Posterior vena cava (tissue), 2 donors: ENCODE measurements around the gene ANKS3. TPM values are rescaled to one million over a fixed set of nuclear protein-coding genes. Genes with fewer than 3 reads are reported as not detected.
"Not testable (repeated sequence)": the region's sequence is repeated elsewhere in the genome, so short reads cannot be mapped to it uniquely, and the experiment has no call there.

ENCODE experiments used
- DNase-seq: peaks from one replicate; pipeline ENCODE4 v3.0.0-alpha.2; 2020; ENCODE audit warnings: low spot score
- intact Hi-C, 2 donors: fragments of 100-400 bp; cut with DNase I; formaldehyde crosslinking; loops; one replicate each; pipeline versions ENCODE4 v1.14.1 to v1.14.2; 2022 to 2023
- total RNA-seq, 2 donors: library from RNA; stranded (reverse); fragmentation: NEBNext Ultra II Directional; extraction: Animal tissue kit (Norgen Biotek cat#: 25700); gene quantifications; one replicate each; pipeline ENCODE4 v1.2.1, GENCODE V29; 2021
- donor health status: DM: yes; HTN: yes; CAD: no.
- donor health status: DM: yes; HTN: yes; CAD: no.

Gene ANKS3
- total RNA-seq, 2 donors from 2014 or later: 17.0 to 17.8 TPM

GRCh38 chr16:4762205-4762604 is 28.1 kb upstream of the ANKS3 start:
- intact Hi-C loops: loop anchor here in 1 of 2 donors (10.0 kb wide), 1 partner anchor 183 kb away; no protein-coding TSS in a partner anchor
- no peak for DNase-seq

DNA sequence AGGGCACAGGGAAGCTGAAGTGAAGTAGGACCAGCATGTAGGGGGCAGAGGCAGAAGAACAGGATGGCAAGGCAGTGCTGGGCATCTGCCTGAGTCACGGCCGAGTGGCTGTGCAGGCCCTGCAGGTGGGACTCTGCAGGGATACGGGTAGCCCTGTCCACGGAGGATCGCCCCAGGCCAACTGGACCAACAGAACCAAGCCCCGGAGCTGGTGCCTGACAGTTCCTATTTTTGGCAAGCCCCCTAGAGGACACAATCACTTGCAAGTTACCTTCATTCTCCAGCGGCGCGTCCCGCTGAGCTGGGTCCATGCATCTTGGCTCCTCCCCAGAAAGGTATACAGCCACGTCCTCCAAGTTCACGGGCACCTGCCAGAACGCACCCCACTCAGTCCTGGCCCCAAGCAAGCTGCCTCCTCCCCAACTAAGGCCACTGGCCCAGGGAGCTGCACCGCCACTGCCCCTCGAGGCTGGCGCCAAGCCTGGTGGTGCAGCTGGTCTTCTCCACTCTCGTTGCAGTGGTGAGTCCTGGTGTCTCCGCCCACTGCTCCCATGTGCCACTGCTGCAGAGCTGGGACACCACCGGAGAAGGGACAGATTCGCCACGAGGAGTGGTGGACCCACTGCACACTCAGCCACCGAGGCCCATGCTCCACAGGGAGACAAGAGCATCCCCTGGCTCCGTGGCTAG is 26.3 kb upstream of the ANKS3 start:
- intact Hi-C loops: loop anchor here in 1 of 2 donors (10.0 kb wide), 1 partner anchor 184 kb away; no protein-coding TSS in a partner anchor
- no peak for DNase-seq

GRCh38 chr16:4755687-4756086 is 21.6 kb upstream of the ANKS3 start:
- no peak for DNase-seq
- intact Hi-C loops: no loop called here

DNA sequence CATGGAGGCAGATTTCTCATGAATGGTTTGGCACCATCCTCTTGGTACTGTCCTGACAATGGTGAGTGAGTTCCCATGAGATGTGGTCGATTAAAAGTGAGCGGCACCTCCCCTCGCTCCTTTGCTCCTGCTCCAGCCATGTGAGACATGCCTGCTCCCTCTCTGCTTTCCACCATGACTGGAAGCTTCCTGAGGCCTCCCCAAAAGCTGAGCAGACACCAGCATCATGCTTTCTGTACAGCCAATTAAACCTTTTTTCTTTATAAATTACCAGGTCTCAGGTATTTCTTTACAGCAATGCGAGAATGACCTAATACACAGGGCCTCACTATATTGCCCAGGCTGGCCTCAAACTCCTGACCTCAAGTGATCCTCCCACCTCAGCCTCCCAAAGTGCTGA is 20.8 kb upstream of the ANKS3 start:
- intact Hi-C loops: no loop called here
- DNase-seq: no peak

DNA sequence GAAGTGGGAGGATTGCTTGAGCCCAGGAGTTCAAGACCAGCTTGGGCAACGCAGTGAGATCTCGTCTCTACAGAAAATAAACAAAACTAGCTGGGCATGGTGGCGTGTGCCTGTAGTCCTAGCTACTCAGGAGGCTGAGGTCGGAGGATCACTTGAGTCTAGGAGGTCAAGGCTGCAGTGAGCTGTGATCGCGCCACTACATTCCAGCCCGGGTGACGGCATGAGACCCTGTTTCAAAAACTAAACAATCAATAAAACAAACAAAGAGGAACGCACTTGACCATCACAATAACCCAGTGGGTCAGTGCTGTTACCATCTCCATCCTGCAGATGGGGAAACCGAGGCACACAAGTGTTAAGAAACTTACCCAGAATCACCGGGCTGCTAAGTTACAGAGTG is 19.2 kb upstream of the ANKS3 start:
- intact Hi-C loops: no loop called here
- DNase-seq: no peak

DNA sequence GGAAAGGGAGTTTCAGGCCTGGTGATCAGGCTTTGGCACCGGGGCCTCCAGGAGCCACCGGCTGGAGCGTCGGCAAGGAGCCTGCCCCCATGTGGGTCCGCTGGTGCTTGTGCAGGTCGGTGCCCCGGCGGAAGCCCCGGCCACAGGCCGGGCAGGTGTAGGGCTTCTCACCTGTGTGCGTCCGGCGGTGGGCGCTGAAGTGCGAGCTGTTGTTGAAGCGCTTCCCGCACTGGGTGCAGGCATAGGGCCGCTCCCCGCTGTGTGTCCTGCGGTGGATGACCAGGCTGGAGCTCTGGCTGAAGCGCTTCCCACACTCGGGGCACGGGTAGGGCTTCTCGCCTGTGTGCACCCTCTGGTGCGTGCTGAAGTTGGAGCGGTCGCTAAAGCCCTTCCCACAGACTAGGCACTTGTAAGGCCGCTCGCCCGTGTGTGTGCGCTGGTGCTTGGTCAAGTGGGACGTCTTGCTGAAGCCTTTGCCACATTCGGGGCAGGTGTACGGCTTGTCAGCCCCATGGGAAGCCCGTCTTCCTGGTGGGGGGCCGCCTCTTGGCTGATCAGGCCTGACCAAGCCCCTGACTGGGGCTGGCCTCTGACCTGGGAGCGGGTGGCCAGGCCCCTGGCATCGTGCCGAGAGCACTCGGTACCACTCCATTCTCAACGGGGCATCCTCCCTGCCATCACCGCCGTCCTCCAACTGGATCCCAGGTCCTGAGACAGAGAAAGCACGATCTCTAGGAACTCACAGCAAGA is 18.5 kb upstream of the ANKS3 start:
- intact Hi-C loops: no loop called here
- DNase-seq: no peak

DNA sequence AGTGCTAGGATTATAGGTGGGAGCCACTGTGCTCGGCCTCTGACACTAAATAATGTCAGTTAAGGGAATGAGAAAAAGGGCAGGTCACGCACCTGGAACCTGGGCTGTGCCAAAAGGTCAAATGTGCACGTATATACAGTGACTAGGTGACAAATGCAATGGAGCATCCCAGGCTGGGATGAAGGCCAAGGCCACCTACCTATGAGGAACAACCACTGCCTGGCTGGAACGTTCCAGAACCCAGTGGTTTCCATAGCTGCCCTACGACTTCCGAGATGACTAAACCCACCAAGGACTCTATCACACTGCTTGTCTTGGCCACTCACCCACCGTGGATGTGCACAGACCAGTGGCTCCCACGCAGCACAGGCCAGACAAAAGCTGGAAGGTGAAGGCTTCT is 16.8 kb upstream of the ANKS3 start:
- no peak for DNase-seq
- intact Hi-C loops: loop anchor here in 1 of 2 donors (2.0 kb wide), 1 partner anchor 42 kb away; no protein-coding TSS in a partner anchor

- DNase-seq: no peak
- intact Hi-C loops: loop anchor here in 1 of 2 donors (2.0 kb wide), 1 partner anchor 41 kb away; no protein-coding TSS in a partner anchor
These were observed 15.7 kb upstream of the ANKS3 start for GRCh38 chr16:4749700-4750257.

DNA sequence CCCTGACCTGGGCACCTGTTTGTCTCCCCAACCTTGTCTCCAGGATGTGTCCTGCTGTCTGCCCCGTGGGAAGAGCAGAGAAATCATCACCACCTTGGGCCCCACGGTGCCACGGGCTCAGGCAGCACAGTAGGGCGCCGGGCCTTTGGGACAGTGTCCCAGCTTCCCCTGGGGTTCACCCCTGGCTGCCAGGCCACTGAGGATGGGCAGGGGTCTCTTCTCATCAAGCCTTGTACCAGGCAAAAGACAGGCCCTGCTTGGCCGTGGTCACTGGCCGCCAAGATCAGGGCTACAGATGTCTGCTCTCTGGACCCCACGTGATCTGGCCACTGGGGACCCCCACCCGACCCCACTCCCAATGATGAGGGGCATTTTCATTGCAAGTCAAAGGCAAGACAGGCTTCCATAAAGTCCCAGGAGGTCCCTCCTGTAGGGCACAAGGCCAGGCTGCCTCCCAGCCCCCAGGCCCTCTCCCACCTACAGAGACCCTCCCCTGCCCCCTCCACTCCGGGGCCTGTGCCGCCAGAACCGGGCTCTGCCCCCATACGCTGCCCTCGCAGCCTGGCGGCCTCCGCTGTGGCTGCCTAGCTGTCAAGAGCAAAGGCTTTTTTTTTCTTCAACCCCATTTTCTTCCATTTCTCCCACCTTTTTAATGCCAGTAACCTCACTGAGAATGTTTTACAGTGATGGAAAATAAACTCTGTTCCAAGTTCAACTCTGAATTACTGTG is 14.8 kb upstream of the ANKS3 start:
- no peak for DNase-seq

DNA sequence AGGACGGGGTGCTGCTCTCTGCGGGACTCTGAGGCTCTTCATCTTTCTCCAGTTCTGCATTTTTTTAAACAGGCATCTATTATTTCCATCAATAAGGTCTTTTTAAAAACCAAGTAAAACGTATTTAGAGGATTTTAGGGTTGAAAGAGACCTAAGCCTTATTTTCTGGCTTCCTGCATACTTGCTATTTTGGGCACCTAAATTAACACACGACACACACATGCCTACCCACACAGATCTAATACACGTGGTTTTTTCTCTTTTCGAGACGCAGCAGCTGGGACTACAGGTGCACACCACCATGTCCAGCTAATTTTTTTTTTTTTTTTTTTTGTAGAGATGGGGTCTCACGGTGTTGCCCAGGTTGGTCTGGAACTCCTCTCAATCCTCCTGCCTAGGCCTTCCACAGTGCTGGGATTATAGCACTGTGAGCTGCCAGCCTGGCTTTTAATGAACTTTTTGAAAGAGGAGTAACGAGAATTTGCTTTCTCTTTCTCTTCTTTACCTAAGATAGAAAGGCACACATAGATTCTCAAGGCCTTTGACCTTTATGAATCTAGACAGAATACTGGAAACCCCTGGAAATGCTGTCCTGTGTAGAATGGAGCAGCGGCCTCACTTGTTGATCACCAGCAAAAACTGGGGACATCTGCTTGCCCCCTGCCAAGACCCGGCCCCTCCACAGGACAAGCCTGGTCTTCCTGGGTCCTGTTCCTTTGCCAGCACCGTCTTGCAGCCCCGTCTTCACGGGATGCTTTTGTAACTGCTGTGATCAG is 14.0 kb upstream of the ANKS3 start:
- intact Hi-C loops: no loop called here
- no peak for DNase-seq

More for the DNA sequence above, 14.8 kb upstream of the ANKS3 start:
- intact Hi-C loops: no loop called here

- intact Hi-C loops: no loop called here
- no peak for DNase-seq
These were observed 13.0 kb upstream of the ANKS3 start for GRCh38 chr16:4746991-4747574.

- DNase-seq: no peak
- intact Hi-C loops: no loop called here
These were observed 12.1 kb upstream of the ANKS3 start for GRCh38 chr16:4746215-4746614.

GRCh38 chr16:4745274-4745569 is 11.2 kb upstream of the ANKS3 start:
- DNase-seq: no peak
- intact Hi-C loops: no loop called here

GRCh38 chr16:4744555-4745273 is 10.6 kb upstream of the ANKS3 start:
- no peak for DNase-seq
- intact Hi-C loops: no loop called here

DNA sequence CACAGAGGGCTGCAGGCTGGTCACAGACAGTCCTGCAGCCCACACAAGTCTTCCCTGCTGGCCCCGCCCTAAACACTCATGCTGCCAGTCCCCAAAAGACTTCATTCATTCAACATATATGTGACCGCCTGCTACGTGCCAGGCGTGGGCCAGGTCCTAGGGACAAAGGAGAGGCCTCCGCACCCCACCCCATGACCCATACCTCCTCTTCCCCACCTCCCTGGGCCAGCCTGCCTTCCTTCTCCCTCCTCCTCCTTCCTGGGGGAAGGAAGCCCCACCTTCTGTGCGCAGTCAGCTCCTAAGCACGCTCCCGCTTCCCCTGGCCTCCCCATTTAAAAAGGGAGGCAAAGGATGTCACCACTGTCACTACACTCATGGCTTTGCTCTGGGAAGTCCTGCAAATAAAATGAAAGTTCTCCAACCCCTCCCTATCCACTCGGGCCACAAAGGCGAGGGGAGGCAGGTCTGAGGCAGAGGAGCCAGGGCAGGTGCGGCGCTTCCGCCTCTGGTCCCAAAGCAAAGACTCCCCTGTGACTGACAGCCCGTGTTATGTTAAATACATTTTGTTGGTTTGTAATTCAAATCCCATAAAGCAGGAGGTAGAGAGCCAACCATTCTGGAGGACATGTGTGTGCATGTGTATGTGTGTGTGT is 9.3 kb upstream of the ANKS3 start:
- DNase-seq: no peak
- intact Hi-C loops: no loop called here

GRCh38 chr16:4738370-4738769 is 4.3 kb upstream of the ANKS3 start:
- intact Hi-C loops, DNase-seq: not testable (repeated sequence)

DNA sequence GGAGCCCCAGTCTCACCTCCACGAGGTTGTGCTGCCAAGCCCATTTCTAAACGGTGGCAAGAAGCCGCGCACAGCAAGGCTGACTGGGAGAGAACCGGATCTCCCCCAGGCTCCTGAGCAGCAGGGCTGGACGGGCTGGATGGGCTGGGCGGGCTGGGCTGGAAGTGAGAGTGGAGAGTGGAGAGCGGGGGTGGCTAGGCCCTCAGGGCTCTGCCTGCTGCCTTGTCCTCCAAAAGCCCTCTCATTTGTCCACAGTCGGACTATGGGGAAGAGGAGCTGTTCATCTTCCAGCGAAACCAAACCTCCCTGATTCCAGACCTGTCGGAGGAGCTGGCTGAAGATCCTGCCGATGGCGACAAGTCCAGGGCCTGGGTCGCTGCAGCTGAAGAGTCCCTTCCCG is 3.5 kb upstream of the ANKS3 start:
- intact Hi-C loops: no loop called here

GRCh38 chr16:4736546-4736945 is 2.5 kb upstream of the ANKS3 start:
- no peak for DNase-seq
- intact Hi-C loops: no loop called here

More for the DNA sequence above, 3.5 kb upstream of the ANKS3 start:
- no peak for DNase-seq
